Measurements from ENCODE around the gene ARHGAP11A. TPM values are rescaled to one million over a fixed set of nuclear protein-coding genes. Genes with fewer than 3 reads are reported as not detected.
A peak's percentile ranks its signal among the peaks of the same experiment; 100 is the strongest.

The ARHGAP11A gene
- total RNA-seq, 1 experiment from 2014 or later: 102 TPM

- Histone ChIP-seq H2AFZ (ENCODE audit: low read depth, low read length, poor library complexity, severe bottlenecking) (no peak overlapping the region), H3K4me3 (replicated peaks in 1 of 2; ENCODE audit: low read depth in 1 of 2, low read length in 2 of 2) (no peak overlapping the region), H3K9me3 (ENCODE audit: control insufficient read depth in 1 of 2, insufficient read depth in 1 of 2, low read depth in 1 of 2, low read length in 2 of 2) (no peaks in the 10 kb centered on the region), H3K9me2 (ENCODE audit: insufficient read depth) (no peaks in the 10 kb centered on the region), H3K4me1 (ENCODE audit: control insufficient read depth in 1 of 2, insufficient read depth in 2 of 2, low read length in 2 of 2) (no peaks in the 10 kb centered on the region), H3K9ac (ENCODE audit: low read length) (no peak overlapping the region), H3K36me3 (ENCODE audit: control insufficient read depth in 1 of 2, insufficient read depth in 2 of 2, low read length in 2 of 2) (peaks cover 23 to 28% of the 10 kb centered on the region in 2 experiments), H3K27me3 (ENCODE audit: insufficient read depth, low read length) (no peaks in the 10 kb centered on the region), H3K4me2 (ENCODE audit: low read length) (no peak overlapping the region), H3K79me2 (ENCODE audit: insufficient read depth, low read length) (no peaks in the 10 kb centered on the region; the same call in 1 of the 2 replicates), H4K20me1 (ENCODE audit: insufficient read depth) (no peaks in the 10 kb centered on the region), H3K27ac (ENCODE audit: low read depth, low read length) (no peak overlapping the region)
- ChIA-PET CTCF (no interaction called here), RAD21 (ENCODE audit: low non-redundant PET in 1 of 2, low total read pairs in 2 of 2, uncharacterized antibody in 2 of 2, unreplicated experiment in 2 of 2) (no interaction called here), POLR2A (no interaction called here)
- DNase-seq (ENCODE audit: low read depth, low spot score): no peak
- no peak for TF ChIP-seq ATF3 (IDR thresholded peaks at IDR 0.05)
- TF ChIP-seq MAX (IDR thresholded peaks at IDR 0.05): no peak
- no peak for TF ChIP-seq SP1 (IDR thresholded peaks at IDR 0.05; ENCODE audit: low read depth)
- TF ChIP-seq CEBPB (IDR thresholded peaks at IDR 0.05; ENCODE audit: low read depth): no peak
- TF ChIP-seq CBX3 (IDR thresholded peaks at IDR 0.05; ENCODE audit: low read depth): no peak
- no peak for TF ChIP-seq TCF7L2 (IDR thresholded peaks at IDR 0.05; ENCODE audit: borderline replicate concordance, extremely low read depth, insufficient read depth, insufficient read length)
- no peak for TF ChIP-seq JUND (IDR thresholded peaks at IDR 0.05)
- TF ChIP-seq YY1 (IDR thresholded peaks at IDR 0.05; ENCODE audit: extremely low read depth, insufficient replicate concordance, low read depth, low read length): no peak
- TF ChIP-seq EGR1 (IDR thresholded peaks at IDR 0.05; ENCODE audit: low read depth): no peak
- TF ChIP-seq REST (IDR thresholded peaks at IDR 0.05; ENCODE audit: low read depth): no peak
- no peak for TF ChIP-seq CTCF (IDR thresholded peaks at IDR 0.05 in 2 of 3, conservative IDR thresholded peaks at IDR 0.05 in 1 of 3; ENCODE audit: borderline replicate concordance in 1 of 3, insufficient read depth in 1 of 3, low read depth in 2 of 3, low read length in 2 of 3)
- TF ChIP-seq SRF (IDR thresholded peaks at IDR 0.05; ENCODE audit: low read depth): no peak
- no peak for TF ChIP-seq EZH2 (IDR thresholded peaks at IDR 0.05)
- TF ChIP-seq POLR2A (IDR thresholded peaks at IDR 0.05; ENCODE audit: borderline replicate concordance, extremely low read depth, insufficient read depth, insufficient read length): no peak
- TF ChIP-seq SIN3A (IDR thresholded peaks at IDR 0.05; ENCODE audit: low read depth): no peak
- TSS peak; percentile 2 for BruUV-seq (replicated peaks)
- intact Hi-C loops (cut with micrococcal nuclease): no loop called here
- ATAC-seq: no peak
Observed at GRCh38 chr15:32642667-32643435, 27.5 kb downstream of the ARHGAP11A start.

Measured in HCT116 (cell line).